Activated CD4-positive, CD25-positive, alpha-beta regulatory T cell treated with anti-CD3 and anti-CD28 coated beads, Interleukin-2, amount 50 U/mL, for 16 hours (primary cell): Measurements from ENCODE around the gene HSP90AB1.

ENCODE experiments used
- DNase-seq: peaks from one replicate; pipeline ENCODE4 v3.0.0-alpha.2; 2020; ENCODE audit warnings: low read depth, low spot score

Gene HSP90AB1

GRCh38 chr6:44246663-44247337 is at the start of gene HSP90AB1:
Gene HSP90AB1, plus strand, starts transcription at chr6:44247101. Its CDS starts 1,529 bp downstream, at chr6:44248630.
- peak; percentile 96 for DNase-seq

GRCh38 chr6:44198684-44199083 is 48.2 kb upstream of the HSP90AB1 start:
- DNase-seq, result no peak

GRCh38 chr6:44199883-44200282 is 47.0 kb upstream of the HSP90AB1 start:
- no peak for DNase-seq

GRCh38 chr6:44201200-44201599 is 45.7 kb upstream of the HSP90AB1 start:
- no peak for DNase-seq

- DNase-seq, result no peak
Observed at GRCh38 chr6:44201638-44202303, 45.1 kb upstream of the HSP90AB1 start.

GRCh38 chr6:44202332-44202971 is 44.4 kb upstream of the HSP90AB1 start:
- no peak for DNase-seq

GRCh38 chr6:44202972-44203750 is 43.7 kb upstream of the HSP90AB1 start:
- DNase-seq, result no peak

GRCh38 chr6:44203955-44204354 is 42.9 kb upstream of the HSP90AB1 start:
- no peak for DNase-seq

GRCh38 chr6:44207966-44208365 is 38.9 kb upstream of the HSP90AB1 start:
- DNase-seq, result no peak

- no peak for DNase-seq
Observed at GRCh38 chr6:44211284-44211683, 35.6 kb upstream of the HSP90AB1 start.

- no peak for DNase-seq
Observed at GRCh38 chr6:44214307-44214706, 32.6 kb upstream of the HSP90AB1 start.

GRCh38 chr6:44216677-44217331 is 30.1 kb upstream of the HSP90AB1 start, which contains the start of gene MYMX:
Gene MYMX, plus strand, starts transcription at chr6:44216926. Its CDS starts 546 bp downstream, at chr6:44217472.
- no peak for DNase-seq

GRCh38 chr6:44217332-44218143 is 29.4 kb upstream of the HSP90AB1 start:
- no peak for DNase-seq

- DNase-seq, result no peak
Observed at GRCh38 chr6:44219053-44219814, 27.7 kb upstream of the HSP90AB1 start.

- DNase-seq, result no peak
Observed at GRCh38 chr6:44219815-44220784, 26.8 kb upstream of the HSP90AB1 start.

GRCh38 chr6:44220913-44221290 is 26.0 kb upstream of the HSP90AB1 start:
- DNase-seq, result no peak

GRCh38 chr6:44221291-44221960 is 25.5 kb upstream of the HSP90AB1 start:
- peak; percentile 41 for DNase-seq

- DNase-seq, result no peak
Observed at GRCh38 chr6:44221961-44222335, 25.0 kb upstream of the HSP90AB1 start.
